HG03139 (cell line): ENCODE measurements around the gene OR2Y1.
"Not testable (repeated sequence)": the region's sequence is repeated elsewhere in the genome, so short reads cannot be mapped to it uniquely, and the experiment has no call there.

ENCODE experiments used
- ATAC-seq: cut with Tn5 transposase; IDR thresholded peaks from one replicate; pipeline ENCODE4 v1.9.1; 2021; ENCODE audit not compliant: unreplicated experiment

The OR2Y1 gene

DNA sequence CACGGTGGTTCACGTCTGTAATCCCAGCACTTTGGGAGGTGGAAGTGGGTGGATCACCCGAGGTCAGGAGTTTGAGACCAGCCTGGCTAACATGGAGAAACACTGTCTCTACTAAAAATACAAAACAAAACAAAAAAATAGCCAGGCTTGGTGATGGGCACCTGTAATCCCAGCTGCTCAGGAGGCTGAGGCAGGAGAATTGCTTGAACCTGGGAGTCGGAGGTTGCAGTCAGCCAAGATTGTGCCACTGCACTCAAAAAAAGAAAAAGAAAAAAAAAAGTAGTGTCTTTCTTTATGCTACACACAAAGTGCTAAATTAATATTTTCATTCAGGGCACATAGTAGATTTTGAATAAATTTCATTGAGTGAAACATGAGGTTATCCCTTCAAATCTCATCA is 1.1 kb upstream of the OR2Y1 start:
- ATAC-seq = not testable (repeated sequence)

DNA sequence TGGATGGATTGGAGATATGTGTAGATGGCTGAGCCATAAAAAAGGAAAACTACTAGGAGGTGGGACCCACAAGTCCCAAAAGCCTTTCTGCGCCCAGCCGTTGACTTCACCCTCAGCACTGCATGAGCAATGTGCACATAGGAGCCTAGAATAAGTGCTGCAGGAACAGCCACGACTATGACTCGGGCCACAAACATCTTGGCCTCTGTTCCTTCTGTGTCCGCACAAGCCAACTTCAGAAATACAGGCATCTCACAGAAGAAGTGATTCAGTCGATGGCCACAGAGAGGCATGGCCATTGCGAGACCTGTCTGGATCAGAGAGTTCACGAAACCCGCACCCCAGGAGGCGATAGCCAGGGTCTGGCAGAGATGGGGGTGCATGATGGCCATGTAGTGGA is 587 bp downstream of the OR2Y1 start:
- ATAC-seq = no peak

DNA sequence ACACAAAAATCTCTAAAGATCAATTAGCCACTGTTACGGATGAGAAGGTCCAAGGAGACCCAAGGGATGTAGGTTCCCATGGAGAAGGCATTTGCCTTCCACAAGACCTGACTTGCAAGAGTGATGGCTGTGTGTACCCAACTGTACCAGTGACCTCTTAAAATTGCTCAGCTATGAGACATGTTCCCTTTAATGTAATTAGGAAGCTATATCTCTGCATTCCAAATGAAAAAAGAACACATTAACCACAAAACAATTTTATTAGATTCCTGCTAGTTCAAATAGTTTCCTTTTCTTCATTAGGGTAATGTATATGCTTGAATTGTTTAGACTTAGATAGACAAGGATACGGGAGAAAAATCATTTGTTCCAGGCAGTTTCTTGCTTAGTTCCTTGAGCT is 3.3 kb downstream of the OR2Y1 start:
- no peak for ATAC-seq

GRCh38 chr5:180724944-180725343 is 14.9 kb downstream of the OR2Y1 start:
- ATAC-seq = no peak

DNA sequence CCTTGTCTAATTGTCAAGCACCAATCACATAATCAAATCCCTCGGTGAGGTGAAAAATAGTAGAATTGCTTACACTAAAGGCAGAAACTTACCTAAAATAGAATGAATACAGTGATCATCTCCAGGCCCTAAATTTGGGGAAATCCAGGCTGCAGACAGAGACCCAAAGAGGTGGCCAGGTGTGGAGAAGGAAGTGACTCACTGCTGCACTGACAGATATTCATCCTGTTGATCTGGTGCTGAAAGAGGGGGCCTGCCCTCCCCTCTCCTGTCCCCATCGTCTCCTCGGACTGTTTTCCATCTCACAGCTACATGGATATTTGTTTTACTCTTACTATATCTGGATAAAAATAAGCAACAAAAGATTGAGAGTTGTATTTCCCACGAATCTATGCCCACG is 15.9 kb downstream of the OR2Y1 start:
- no peak for ATAC-seq

GRCh38 chr5:180720486-180720885 is 19.4 kb downstream of the OR2Y1 start:
- no peak for ATAC-seq

- no peak for ATAC-seq
These were observed 20.1 kb downstream of the OR2Y1 start for GRCh38 chr5:180719781-180720180.

DNA sequence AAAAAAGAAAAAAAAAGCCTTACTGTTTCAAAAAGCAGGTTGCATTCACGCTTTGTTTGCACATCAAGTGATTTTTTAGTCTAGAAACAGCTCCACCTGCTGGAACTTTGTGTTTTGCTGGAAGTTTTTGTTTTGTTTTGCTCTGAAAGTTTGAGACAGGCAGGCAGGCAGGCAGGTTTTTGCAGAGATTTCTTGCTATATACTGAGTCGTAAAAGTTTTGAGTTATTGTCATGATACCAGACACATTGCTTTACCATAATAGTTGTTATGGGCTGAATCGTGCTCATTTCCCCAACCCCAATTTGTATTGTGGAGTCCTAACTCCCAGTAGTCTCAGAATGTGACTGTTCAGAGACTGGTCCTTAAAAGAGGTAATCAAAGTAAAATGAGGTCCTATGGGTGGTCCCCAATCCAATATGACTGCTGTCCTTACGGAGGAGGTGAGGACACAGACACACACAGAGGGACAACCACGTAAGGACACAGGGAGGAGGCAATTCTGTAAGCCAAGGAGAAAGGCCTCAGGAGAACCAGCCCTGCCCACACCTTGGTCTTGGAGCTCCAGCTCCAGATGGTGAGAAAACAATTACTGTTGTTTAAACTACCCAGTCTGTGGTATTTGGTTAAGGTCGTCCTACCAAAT is 20.9 kb downstream of the OR2Y1 start:
- ATAC-seq = no peak

DNA sequence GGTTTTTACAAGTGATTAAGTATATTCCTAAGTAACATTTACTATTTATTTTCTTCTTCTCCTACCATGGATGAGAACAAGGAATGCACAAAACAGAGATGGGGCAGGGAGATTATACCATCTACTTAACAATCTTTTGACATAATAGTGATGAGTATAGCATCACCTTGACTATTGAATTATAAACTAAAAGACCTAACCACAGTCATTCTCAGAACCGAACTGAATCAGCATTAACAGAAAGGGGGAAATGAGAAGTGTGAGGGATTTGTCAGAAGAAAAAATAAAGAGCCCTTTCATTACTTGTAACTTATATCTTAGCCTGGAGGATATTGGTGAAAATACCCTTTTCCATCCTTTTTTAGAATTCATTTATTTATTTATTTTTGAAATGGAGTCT is 21.9 kb downstream of the OR2Y1 start:
- no peak for ATAC-seq

GRCh38 chr5:180704362-180704761 is 35.5 kb downstream of the OR2Y1 start:
- no peak for ATAC-seq

DNA sequence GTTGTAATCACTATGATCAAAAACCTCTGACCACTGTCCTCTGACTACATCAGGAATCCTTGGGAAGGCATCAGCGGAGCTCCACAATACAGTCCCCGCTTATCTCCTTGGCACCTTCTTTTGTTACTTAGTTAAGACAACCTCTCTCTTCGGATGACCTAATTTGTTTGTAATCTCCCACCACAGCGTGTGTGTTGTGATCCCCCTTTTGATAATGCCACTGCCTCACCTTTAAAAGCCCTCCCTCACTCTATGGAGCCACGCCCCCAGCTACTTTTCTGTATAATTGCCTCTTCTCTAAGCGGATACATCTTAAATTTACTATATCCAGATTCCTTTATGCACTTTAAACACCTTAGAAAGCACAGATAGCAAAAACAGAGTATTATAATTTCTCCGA is 35.9 kb downstream of the OR2Y1 start:
- no peak for ATAC-seq

- ATAC-seq = not testable (repeated sequence)
These were observed 36.5 kb downstream of the OR2Y1 start for GRCh38 chr5:180703371-180703770.

DNA sequence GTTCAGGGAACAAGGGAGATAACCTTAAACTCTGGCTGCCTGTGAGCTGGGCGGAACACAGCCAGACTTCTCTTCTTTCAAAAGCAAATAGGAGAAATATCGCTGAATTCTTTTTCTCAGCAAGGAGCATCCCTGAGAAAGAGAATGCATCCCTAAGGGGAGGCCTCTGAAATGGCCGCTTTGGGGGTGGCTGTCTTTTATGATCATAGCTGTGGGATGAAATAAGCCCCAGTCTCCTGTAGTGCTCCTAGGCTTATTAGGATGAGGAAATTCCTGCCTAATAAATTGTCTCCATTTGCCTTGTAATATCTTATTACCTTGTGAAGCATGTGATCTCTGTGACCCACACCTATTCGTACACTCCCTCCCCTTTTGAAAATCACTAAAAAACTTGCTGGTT is 39.4 kb downstream of the OR2Y1 start:
- ATAC-seq = not testable (repeated sequence)

DNA sequence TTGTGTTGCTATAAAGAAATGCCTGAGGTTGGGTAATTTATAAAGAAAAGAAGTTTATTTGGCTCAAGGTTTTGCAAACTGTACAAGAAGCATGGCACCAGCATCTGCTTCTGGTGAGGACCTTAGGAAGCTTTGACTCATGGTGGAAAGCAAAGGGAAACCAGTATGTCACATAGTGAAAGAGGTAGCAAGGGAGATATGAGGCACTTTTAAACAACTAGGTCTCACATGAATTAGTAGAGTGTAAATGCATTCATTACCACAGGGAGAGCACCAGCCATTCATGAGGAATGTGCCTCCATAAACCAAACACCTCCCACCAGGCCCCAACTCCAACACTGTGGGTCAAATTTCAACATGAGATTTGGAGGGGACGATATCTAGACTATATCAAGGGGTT is 40.8 kb downstream of the OR2Y1 start:
- ATAC-seq = no peak

- no peak for ATAC-seq
These were observed 43.7 kb downstream of the OR2Y1 start for GRCh38 chr5:180696116-180696515.

DNA sequence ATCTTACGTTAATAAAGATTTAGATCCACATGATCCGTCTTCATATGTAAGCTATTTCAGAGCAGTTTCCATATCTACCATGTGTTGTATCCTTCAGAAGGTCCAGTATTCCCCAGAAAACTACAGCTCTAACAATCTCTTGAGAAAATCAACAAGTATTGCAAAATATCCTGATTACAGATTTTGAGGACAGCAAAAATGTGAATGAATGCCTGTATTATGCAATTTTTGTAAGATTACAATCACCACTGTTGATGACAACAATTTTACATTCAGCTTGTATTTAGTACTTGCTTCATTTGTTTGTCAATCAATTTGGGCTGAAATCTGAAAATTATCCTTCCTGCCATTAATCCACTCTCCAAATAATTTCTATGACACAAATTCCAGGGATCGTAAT is 47.4 kb downstream of the OR2Y1 start:
- ATAC-seq = no peak

DNA sequence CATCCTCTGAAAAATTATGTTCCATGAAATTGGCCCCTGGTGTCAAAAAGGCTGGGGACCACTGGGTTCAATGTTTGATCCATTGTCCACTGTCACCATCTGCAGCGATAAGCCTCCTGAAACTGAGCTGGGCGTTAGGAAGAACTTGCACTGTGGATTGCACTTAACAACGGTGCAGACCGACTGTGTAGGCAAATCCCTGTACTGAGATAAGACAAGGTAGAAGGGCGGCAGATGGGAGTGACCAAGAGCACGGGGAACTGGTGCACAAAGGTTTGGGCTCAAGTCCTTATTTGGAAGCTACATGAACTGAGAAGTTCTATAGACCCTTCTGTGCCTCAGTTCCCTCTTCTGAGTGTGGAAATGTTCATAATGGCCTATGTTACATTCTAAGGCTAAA is 48.8 kb downstream of the OR2Y1 start:
- no peak for ATAC-seq

DNA sequence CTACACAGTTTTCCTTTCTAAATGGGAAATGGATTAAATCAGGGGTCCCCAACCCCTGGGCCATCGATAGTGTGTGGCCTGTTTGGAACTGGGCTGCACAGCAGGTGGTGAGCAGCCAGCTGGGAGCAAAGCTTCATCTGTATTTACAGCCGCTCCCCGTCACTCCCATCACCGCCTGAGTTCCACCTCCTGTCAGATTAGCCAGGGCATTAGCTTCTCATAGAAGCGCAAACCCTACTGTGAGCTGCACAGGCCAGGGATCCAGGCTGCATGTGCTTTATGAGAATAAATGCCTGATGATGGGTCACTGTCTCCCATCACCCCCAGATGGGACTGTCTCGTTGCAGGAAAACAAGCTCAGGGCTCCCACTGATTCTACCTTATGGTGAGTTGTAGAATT is 49.3 kb downstream of the OR2Y1 start:
- ATAC-seq = no peak

- ATAC-seq = no peak
These were observed 50.1 kb downstream of the OR2Y1 start for GRCh38 chr5:180689775-180690174.
